Measurements from ENCODE around the gene DOCK11.

GRCh38 chrX:118579417-118579816 is 83.8 kb downstream of the DOCK11 start:
- TF ChIP-seq CTCF (IDR thresholded peaks at IDR 0.05), result no peak
- no peak for TF ChIP-seq EZH2phosphoT487 (IDR thresholded peaks at IDR 0.05; ENCODE audit: borderline replicate concordance, low read depth)
- TF ChIP-seq MXI1 (IDR thresholded peaks at IDR 0.05; ENCODE audit: low read depth, low read length), result no peak
- TF ChIP-seq NRF1 (IDR thresholded peaks at IDR 0.05; ENCODE audit: low read depth, low read length), result no peak
- TF ChIP-seq RXRA (IDR thresholded peaks at IDR 0.05; ENCODE audit: borderline replicate concordance, low read depth), result no peak
- TF ChIP-seq POLR2AphosphoS5 (IDR thresholded peaks at IDR 0.05; ENCODE audit: low read depth, low read length), result no peak
- no peak for TF ChIP-seq REST (IDR thresholded peaks at IDR 0.05; ENCODE audit: low read depth, low read length)
- no peak for TF ChIP-seq RFX5 (IDR thresholded peaks at IDR 0.05; ENCODE audit: low read length)
- TF ChIP-seq MEF2A (IDR thresholded peaks at IDR 0.05; ENCODE audit: borderline replicate concordance, low read depth), result no peak
- no peak for TF ChIP-seq USF2 (IDR thresholded peaks at IDR 0.05; ENCODE audit: borderline replicate concordance, low read depth, low read length)
- TF ChIP-seq TEAD4 (IDR thresholded peaks at IDR 0.05; ENCODE audit: borderline replicate concordance, insufficient read depth), result no peak
- no peak for TF ChIP-seq RAD21 (IDR thresholded peaks at IDR 0.05; ENCODE audit: low read length)
